Upper lobe of left lung (tissue), 4 donors: ENCODE measurements around the gene HAP1.

ENCODE experiments used
- POLR2AphosphoS5 ChIP-seq, 2 donors: sonication (generic); formaldehyde crosslinking; IDR thresholded peaks; one replicate each; pipeline ENCODE4 v1.5.1; 2017; ENCODE audit warnings: antibody characterized with exemption in 2 of 2
- TF ChIP-seq, protein P1 (sequence below), 6 experiments: fragments of 450-650 bp in 4 of 6; fragments of 200-600 bp in 2 of 6; sonication (generic) in 2 of 6; IDR thresholded peaks; one replicate each; pipeline ENCODE4 v1.5.1; 2016 to 2019; ENCODE audit warnings: antibody characterized with exemption in 6 of 6

GRCh38 chr17:41779954-41780353 lies 45.5 kb upstream of the HAP1 start:
- TF ChIP-seq, protein P1, sequence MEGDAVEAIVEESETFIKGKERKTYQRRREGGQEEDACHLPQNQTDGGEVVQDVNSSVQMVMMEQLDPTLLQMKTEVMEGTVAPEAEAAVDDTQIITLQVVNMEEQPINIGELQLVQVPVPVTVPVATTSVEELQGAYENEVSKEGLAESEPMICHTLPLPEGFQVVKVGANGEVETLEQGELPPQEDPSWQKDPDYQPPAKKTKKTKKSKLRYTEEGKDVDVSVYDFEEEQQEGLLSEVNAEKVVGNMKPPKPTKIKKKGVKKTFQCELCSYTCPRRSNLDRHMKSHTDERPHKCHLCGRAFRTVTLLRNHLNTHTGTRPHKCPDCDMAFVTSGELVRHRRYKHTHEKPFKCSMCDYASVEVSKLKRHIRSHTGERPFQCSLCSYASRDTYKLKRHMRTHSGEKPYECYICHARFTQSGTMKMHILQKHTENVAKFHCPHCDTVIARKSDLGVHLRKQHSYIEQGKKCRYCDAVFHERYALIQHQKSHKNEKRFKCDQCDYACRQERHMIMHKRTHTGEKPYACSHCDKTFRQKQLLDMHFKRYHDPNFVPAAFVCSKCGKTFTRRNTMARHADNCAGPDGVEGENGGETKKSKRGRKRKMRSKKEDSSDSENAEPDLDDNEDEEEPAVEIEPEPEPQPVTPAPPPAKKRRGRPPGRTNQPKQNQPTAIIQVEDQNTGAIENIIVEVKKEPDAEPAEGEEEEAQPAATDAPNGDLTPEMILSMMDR (IDR thresholded peaks at IDR 0.05), result no peak
- no peak for TF ChIP-seq POLR2AphosphoS5 (IDR thresholded peaks at IDR 0.05)
